Measurements from ENCODE around the gene PRSS33. TPM values are rescaled to one million over a fixed set of nuclear protein-coding genes. Genes with fewer than 3 reads are reported as not detected.

PRSS33 gene
- total RNA-seq, 1 experiment from 2014 or later, result not detected

DNA sequence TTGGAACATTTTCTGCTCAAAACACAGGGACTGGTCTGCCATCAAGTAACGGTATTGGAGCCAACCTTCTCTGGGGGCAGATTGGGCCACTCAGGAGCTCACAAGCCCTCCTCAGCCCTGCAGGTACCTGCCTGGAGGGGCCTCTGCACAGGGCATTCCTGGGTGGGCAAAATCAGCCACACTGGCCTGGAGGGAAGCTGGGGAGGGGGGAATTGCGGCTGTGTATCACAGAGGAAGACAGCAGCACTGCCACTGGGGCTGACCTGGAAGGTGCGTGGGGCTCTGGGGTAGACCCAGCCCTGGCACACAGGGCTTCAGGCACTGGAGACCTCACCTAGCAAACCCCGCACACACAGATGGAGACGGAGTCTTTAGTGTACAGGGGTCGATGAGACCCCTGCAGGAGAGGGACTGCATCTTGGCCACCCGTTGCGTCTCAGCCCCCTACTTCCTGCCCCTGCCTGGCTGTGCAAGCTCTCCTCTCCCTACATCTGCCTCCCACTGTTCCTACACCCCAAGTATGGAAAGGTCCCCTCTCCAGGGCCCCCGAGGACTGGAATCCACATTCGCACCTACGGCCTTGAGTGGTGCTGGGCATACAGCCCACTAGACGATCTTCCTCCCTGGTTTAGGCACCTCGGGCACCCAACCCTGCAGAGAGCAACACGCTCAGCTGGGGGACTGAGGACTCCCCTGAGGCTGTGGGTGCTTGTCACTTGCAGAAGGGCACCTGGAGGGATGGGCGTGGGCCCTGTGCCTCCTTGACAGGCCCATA lies 42.1 kb downstream of the PRSS33 start:
- Histone ChIP-seq H3K27ac (ENCODE audit: insufficient read length, low read depth, low read length) (no peak overlapping the region), H3K4me1 (ENCODE audit: insufficient read depth, low read length) (no peaks in the 10 kb centered on the region), H4K8ac (replicated peaks; ENCODE audit: insufficient read length, low read depth, low read length) (no peak overlapping the region), H3K27me3 (ENCODE audit: insufficient read depth, low read length) (no peaks in the 10 kb centered on the region), H4K20me1 (ENCODE audit: control insufficient read depth, insufficient read depth, insufficient read length) (no peaks in the 10 kb centered on the region), H4K5ac (ENCODE audit: insufficient read length, low read depth, low read length) (no peak overlapping the region), H3K56ac (ENCODE audit: insufficient read length, low read depth, low read length) (no peak overlapping the region), H3K9me3 (ENCODE audit: control insufficient read depth, low read depth, low read length) (no peaks in the 10 kb centered on the region), H3K14ac (ENCODE audit: insufficient read depth, low read length) (no peak overlapping the region), H3K4me2 (ENCODE audit: insufficient read depth, insufficient read length, low read length) (no peak overlapping the region), H2BK120ac (ENCODE audit: low read depth, low read length, poor library complexity, severe bottlenecking) (no peak overlapping the region), H3K79me1 (ENCODE audit: insufficient read depth, low read depth, low read length, poor library complexity, severe bottlenecking) (no peaks in the 10 kb centered on the region), H3K4ac (ENCODE audit: low read depth, low read length) (no peak overlapping the region), H2AFZ (ENCODE audit: low read length) (no peak overlapping the region), H2AK5ac (ENCODE audit: insufficient read length, low read length) (no peak overlapping the region), H3K18ac (ENCODE audit: insufficient read length, low read depth, low read length) (no peak overlapping the region), H2BK20ac (ENCODE audit: low read depth, low read length, poor library complexity, severe bottlenecking) (no peak overlapping the region), H3K23me2 (ENCODE audit: insufficient read length, low read depth, low read length, poor library complexity, severe bottlenecking) (no peaks in the 10 kb centered on the region), H3K79me2 (ENCODE audit: insufficient read depth, low read length) (no peaks in the 10 kb centered on the region), H2BK5ac (ENCODE audit: insufficient read length, low read length) (no peak overlapping the region), H2BK12ac (ENCODE audit: insufficient read length, low read depth, low read length) (no peak overlapping the region), H3T11ph (ENCODE audit: low read length) (no peak overlapping the region), H4K91ac (ENCODE audit: insufficient read length, low read depth, low read length) (no peak overlapping the region), H3K23ac (ENCODE audit: insufficient read length, low read depth, low read length) (no peak overlapping the region), H2BK15ac (ENCODE audit: low read depth, low read length) (no peak overlapping the region), H3K9ac (ENCODE audit: extremely low read depth, insufficient read length, low read length) (no peak overlapping the region)
- Mint-ChIP-seq H3K27ac (0 out of 7 replicates have a peak overlapping the region, but pooled peaks of 1 of the 3 experiments have one; percentile 49), H3K27me3 (ENCODE audit: low read depth) (no peaks in the 10 kb centered on the region; the same call in 1 of the 2 replicates), H3K4me1 (peaks cover 4 to 5% of the 10 kb centered on the region in 2 experiments; a peak in 2 of 4 replicates), H3K9me3 (no peaks in the 10 kb centered on the region), H3K4me3 (no peak overlapping the region), H3K36me3 (ENCODE audit: insufficient read depth in 1 of 3, low read depth in 3 of 3) (peaks cover 9 to 12% (median 10%) of the 10 kb centered on the region in 3 experiments; a peak in 6 of 7 replicates)
- TF ChIP-seq CTCF (conservative IDR thresholded peaks at IDR 0.05), result no peak
- no CpG with 5 or more reads among the region's 15 CpGs for WGBS (ENCODE audit: extremely low coverage, insufficient read length, low lambda C conversion rate)
- DNase-seq, result no peak
